ENCODE results near the gene TRPM2. TPM values are rescaled to one million over a fixed set of nuclear protein-coding genes. Genes with fewer than 3 reads are reported as not detected.

The TRPM2 gene
- total RNA-seq, 1 experiment from 2014 or later = 28.1 TPM

- Histone ChIP-seq H3K9me2 (ENCODE audit: insufficient read depth) (no peaks in the 10 kb centered on the region), H3K9me3 (ENCODE audit: control insufficient read depth in 1 of 2, insufficient read depth in 1 of 2, low read depth in 1 of 2, low read length in 2 of 2) (no peaks in the 10 kb centered on the region), H3K4me1 (ENCODE audit: control insufficient read depth in 1 of 2, insufficient read depth in 2 of 2, low read length in 2 of 2) (no peaks in the 10 kb centered on the region), H3K9ac (ENCODE audit: low read length) (no peak overlapping the region), H4K20me1 (ENCODE audit: insufficient read depth) (no peaks in the 10 kb centered on the region), H3K4me2 (ENCODE audit: low read length) (no peak overlapping the region), H3K27me3 (ENCODE audit: insufficient read depth, low read length) (no peaks in the 10 kb centered on the region), H3K27ac (ENCODE audit: low read depth, low read length) (no peak overlapping the region), H3K79me2 (ENCODE audit: insufficient read depth, low read length) (no peaks in the 10 kb centered on the region), H2AFZ (ENCODE audit: low read depth, low read length, poor library complexity, severe bottlenecking) (no peak overlapping the region), H3K36me3 (ENCODE audit: control insufficient read depth in 1 of 2, insufficient read depth in 2 of 2, low read length in 2 of 2) (no peaks in the 10 kb centered on the region), H3K4me3 (replicated peaks in 1 of 2; ENCODE audit: low read depth in 1 of 2, low read length in 2 of 2) (no peak overlapping the region)
- intact Hi-C loops (cut with micrococcal nuclease) = no loop called here
- no peak for DNase-seq (ENCODE audit: low read depth, low spot score)
- ChIA-PET CTCF (no interaction called here), RAD21 (ENCODE audit: low non-redundant PET in 1 of 2, low total read pairs in 2 of 2, uncharacterized antibody in 2 of 2, unreplicated experiment in 2 of 2) (no interaction called here), POLR2A (no interaction called here)
- TF ChIP-seq ZNF274 (IDR thresholded peaks at IDR 0.05; ENCODE audit: low read depth, low read length) (no peak), CBX3 (IDR thresholded peaks at IDR 0.05; ENCODE audit: low read depth) (no peak)
- TF ChIP-seq, protein P1, sequence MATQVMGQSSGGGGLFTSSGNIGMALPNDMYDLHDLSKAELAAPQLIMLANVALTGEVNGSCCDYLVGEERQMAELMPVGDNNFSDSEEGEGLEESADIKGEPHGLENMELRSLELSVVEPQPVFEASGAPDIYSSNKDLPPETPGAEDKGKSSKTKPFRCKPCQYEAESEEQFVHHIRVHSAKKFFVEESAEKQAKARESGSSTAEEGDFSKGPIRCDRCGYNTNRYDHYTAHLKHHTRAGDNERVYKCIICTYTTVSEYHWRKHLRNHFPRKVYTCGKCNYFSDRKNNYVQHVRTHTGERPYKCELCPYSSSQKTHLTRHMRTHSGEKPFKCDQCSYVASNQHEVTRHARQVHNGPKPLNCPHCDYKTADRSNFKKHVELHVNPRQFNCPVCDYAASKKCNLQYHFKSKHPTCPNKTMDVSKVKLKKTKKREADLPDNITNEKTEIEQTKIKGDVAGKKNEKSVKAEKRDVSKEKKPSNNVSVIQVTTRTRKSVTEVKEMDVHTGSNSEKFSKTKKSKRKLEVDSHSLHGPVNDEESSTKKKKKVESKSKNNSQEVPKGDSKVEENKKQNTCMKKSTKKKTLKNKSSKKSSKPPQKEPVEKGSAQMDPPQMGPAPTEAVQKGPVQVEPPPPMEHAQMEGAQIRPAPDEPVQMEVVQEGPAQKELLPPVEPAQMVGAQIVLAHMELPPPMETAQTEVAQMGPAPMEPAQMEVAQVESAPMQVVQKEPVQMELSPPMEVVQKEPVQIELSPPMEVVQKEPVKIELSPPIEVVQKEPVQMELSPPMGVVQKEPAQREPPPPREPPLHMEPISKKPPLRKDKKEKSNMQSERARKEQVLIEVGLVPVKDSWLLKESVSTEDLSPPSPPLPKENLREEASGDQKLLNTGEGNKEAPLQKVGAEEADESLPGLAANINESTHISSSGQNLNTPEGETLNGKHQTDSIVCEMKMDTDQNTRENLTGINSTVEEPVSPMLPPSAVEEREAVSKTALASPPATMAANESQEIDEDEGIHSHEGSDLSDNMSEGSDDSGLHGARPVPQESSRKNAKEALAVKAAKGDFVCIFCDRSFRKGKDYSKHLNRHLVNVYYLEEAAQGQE (IDR thresholded peaks at IDR 0.05; ENCODE audit: low read depth) = no peak
- BruUV-seq (replicated peaks) = no TSS peak
- no peak for ATAC-seq
Measured at GRCh38 chr21:44377922-44378645, 24.7 kb downstream of the TRPM2 start.
